ENCODE results near the gene IMMP1L.
"Not testable (repeated sequence)": the region's sequence is repeated elsewhere in the genome, so short reads cannot be mapped to it uniquely, and the experiment has no call there.

Gene IMMP1L
- 5.6 reads per million, percentile 22 among the genes with 10 or more reads in this experiment for total RNA-seq

GRCh38 chr11:31509429-31510345 is at the start of gene IMMP1L, which contains the start of gene ELP4:
TSS of gene IMMP1L (minus strand) at chr11:31509622. CDS start at chr11:31463276, 46,346 bp downstream.
TSS of gene ELP4 (plus strand) at chr11:31509767. CDS start at chr11:31509785, 18 bp downstream.
- DNase-seq, result peak; percentile 95

GRCh38 chr11:31558001-31558400 is 48.6 kb upstream of the IMMP1L start:
- no peak for DNase-seq

DNA sequence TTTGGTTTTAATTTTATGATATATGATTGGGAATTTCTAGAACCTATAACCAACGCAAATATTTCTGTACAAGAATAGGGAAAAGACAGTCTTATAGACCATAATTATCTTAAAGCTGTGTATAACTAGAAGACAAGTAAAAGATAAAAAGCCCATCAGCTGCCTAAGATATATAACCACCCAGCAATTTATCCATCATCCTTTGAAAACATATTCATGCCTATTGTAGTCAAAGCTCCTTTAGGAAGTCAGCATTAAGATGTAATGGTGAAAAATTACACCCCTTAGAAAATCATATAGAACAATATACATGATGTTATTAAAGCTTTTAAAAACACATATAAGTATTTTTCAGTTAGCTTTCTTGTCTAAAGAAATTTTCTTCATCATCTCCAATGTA is 46.5 kb upstream of the IMMP1L start:
- no peak for DNase-seq

GRCh38 chr11:31542862-31543261 is 33.4 kb upstream of the IMMP1L start:
- no peak for DNase-seq

DNA sequence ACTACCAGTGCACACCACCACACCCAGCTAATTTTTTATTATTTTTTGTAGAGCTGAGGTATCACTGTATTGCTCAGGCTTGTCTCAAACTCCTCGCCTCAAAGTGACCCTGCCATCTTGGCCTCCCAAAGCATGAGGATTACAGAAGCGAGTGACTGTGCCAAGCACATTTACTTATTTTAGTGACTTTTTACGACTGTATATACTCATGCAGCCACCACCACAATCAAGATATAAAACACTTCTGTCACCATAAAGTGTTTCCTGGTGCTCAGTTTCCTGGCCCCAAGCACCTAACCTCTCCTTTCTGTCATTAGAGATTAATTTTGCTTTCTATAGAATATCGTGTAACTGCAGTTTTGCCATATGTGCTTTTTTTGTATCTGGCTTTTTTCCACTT is 26.1 kb upstream of the IMMP1L start:
- no peak for DNase-seq

DNA sequence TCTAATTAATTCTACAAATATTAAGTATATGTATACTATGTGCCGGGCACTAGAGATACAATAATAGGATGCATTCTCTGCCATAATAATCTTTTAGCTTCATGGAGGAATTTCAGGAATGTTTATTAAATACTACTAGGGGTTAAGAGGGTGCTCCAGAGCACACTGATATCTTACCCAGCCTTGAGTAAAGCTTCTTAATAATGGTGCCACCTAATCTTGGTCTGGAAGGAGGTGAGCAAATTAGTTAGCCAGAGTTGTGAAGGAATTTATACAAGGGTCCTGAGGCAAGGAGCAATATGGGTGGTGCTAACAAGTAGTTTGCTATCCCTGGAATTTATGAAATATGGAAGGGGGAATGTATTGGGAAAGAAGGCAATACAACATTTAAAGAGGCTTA is 21.9 kb upstream of the IMMP1L start:
- DNase-seq, result no peak

DNA sequence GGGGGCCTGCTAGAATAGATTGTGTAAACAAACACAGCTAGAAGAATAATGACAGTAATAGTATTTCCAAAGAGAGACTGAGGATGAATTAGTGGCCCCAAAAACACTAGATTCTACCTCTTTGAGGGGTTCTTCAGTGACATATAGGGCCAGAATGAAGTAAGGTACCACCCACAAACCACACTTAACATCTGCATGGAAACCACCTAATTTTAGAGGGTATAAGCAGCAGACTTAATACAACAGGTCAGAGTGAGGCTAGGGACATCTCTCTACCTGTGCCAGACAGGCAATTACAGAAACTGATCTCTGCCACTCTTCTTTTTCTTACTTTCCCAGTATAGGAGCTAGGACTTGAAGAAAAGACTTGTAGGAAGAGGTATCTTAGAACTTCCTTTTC is 20.3 kb upstream of the IMMP1L start:
- DNase-seq, result no peak

DNA sequence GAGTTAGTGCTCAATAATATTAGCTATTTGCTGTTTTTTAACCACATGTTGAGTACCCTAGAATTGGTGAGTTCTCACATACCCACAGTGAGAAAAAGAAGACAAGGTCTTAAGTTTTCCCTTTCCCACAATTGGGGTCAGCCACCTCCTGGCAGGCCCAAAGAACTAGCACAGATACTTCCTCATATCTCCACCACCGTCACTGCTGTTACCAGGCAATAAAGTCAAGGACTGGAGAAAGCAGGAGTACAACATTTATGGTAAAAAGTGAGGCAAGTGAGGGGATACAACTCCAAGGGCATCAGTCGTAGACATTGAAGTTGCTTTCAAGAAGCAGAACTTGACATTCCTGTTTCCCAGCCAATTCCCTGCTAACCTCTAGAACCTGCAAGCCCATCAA is 19.8 kb upstream of the IMMP1L start:
- DNase-seq, result no peak

DNA sequence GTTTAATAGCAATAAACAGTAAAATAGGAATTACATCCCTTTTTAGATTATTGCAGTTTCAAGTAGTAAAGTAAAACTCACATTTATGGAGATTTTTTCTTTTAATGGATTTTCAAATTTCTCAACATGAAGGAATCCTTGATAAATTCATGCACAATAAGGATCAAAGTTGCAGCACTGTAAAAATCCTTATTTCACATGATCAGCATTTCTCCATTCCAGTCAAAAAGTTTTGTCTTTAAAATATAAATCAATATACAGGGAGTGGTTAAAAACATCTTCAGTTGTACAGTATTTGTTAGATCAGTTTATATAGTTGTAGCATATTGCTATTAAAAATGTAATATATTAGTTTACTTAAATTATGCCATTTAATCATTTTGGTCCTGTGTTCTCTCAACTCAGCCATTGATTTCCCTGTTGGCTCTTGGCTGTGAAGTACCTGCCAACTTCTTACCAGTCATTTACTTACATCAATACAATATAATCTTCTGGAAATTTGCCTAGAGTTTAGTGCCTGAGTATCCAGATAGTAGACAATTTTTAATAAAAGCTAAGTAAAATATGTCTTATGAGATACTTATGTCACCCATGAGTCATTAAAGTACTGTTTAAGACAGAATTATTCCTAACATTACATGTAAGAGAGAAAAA is 12.2 kb upstream of the IMMP1L start:
- DNase-seq, result no peak

DNA sequence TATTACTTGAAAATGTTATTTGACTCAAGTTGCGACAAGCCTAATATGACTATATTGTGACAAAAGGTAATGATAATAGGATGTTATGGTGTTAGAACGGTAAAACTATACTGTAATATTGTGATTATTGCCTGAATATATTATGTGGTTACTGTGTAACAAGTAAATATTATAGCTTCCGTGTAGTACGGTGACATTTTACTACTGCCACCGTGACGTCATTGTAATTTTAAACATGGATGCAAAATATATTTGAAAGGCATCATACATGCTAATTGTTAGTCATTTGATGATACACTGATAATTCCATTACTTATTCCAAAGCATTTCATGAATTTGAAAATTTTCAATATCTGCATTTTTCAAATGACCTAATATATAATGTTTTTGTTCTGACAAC is 2.7 kb upstream of the IMMP1L start:
- DNase-seq, result no peak

DNA sequence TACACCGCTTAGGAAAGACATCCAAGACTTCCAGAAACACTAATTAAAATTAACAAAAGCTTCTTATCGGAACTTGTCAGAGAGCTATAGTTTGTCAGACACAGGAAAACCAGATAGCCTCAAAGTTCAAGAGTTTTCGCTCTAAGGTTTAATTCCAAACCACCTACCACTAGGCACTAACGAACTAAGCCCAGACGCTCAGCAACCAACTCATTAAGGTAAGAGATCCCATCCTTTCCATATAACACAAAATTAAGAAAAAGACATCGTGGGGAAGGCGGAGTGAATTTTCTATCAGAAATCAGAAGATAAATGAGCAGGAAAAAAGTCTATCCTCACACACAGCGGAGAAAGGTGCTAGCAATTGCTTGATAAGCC is 382 bp downstream of the IMMP1L start:
- DNase-seq, result no peak

- DNase-seq, result no peak
These were observed 8.9 kb downstream of the IMMP1L start for GRCh38 chr11:31500560-31500959.

DNA sequence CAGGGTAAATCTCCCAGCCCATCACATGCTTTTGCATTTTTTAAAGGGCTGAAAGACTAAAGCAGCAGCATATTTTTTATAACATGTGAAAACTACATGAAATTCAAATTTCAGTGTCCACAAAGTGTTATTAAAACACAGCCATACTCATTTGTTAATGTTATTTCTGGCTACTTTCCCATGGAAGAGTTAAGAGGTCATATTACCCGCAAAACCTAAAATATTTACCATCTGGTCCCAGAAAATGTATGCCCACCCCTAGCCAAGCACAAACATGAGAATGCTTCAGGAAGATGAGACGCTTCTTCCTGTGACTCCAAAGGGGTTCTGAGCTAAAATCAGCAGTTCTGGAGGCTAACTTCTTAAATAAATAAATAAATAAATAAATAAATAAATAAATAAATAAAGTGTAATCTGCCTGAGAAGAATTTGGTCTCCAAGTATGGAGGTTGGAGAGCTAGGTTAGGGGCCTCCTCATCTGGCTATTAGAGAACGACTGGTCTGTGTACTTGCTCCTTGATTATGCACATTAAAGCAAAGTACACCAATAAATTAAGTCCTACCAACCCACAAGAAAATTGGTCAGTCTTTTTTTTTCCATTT is 9.7 kb downstream of the IMMP1L start:
- no peak for DNase-seq

DNA sequence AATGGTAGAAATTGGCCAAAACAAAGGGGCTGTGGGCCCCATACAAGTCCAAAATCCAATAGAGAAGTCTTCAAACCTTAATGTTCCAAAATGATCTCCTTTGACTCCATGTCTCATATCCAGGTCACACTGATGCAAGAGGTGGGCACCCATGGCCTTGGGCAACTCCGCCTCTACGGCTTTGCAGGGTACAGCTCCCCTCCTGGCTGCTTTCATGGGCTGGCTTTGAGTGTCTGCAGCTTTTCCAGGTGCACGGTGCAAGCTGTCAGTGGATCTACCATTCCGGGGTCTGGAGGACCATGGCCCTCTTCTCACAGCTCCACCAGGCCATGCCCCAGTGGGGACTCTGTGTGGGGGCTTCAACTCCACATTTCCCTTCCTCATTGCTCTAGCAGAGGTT is 15.7 kb downstream of the IMMP1L start:
- DNase-seq, result not testable (repeated sequence)

GRCh38 chr11:31493235-31493634 is 16.2 kb downstream of the IMMP1L start:
- no peak for DNase-seq

DNA sequence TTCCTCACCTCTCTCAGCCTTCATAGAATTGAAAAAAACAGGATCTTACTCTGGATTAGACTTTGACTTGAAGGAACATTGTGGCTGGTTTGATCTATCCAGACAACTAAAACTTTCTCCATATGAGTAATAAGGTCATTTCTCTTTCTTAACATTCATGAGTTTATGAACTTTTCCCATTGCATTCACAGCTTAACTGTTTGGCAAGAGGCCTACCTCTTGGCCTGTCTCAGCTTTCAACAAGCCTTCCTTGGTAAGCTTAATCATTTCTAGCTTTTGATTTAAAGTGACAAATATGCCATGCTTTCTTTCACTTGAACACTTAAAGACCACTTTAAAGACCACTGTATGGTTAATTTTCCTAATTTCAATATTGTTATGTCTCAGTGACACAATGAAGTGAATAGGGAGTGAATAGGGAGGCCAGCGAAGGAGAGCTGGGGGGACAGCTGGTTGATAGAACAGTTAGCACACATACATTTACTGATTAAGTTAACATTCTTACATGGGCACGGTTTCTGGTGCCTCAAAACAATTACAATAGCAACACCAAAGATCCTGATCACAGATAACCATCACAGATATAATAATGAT is 17.0 kb downstream of the IMMP1L start:
- no peak for DNase-seq

- DNase-seq, result no peak
These were observed 21.6 kb downstream of the IMMP1L start for GRCh38 chr11:31487848-31488247.

- DNase-seq, result no peak
These were observed 24.9 kb downstream of the IMMP1L start for GRCh38 chr11:31484497-31484896.

GRCh38 chr11:31480930-31481329 is 28.5 kb downstream of the IMMP1L start:
- DNase-seq, result no peak

- no peak for DNase-seq
These were observed 30.4 kb downstream of the IMMP1L start for GRCh38 chr11:31479066-31479465.

DNA sequence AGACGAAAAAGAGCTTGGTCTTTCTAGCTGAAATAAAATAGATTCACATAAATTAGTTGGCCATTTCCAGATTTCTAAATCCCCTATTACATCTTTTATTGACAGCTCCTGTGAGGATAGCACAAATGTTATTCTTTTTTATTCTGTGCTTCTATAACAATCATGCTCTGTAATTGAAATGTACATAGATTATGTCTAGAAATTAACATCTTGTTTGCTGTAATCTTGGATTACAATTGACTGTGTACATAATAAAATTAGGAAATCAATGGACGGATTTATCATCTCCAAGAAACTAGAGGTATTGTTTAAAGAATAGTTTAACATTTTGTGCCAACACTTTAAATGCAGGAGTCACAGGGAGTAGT is 31.2 kb downstream of the IMMP1L start:
- DNase-seq, result no peak

GRCh38 chr11:31477528-31478222 is 31.7 kb downstream of the IMMP1L start:
- no peak for DNase-seq

- no peak for DNase-seq
These were observed 35.3 kb downstream of the IMMP1L start for GRCh38 chr11:31474083-31474482.

All from effector CD4-positive, alpha-beta T cell (primary cell).